Activated B cell treated with CpG ODN at 0.5 μM for 24 hours (primary cell): Measurements from ENCODE around the gene RIBC2. TPM values are rescaled to one million over a fixed set of nuclear protein-coding genes. Genes with fewer than 3 reads are reported as not detected.

Source experiments
- ATAC-seq: fragments of 200-7000 bp; cut with Tn5 transposase; one replicate; pipeline ENCODE4 v1.10.0; 2021; ENCODE audit warnings: low read depth, mild to moderate bottlenecking, moderate library complexity
- CTCF ChIA-PET: fragments of 350-600 bp; sonication (Branson Sonifier 250); formaldehyde crosslinking; loops from one replicate; lab custom pipeline; 2021; ENCODE audit warnings: antibody characterized with exemption; lab: Charles Lee
- POLR2A ChIA-PET: fragments of 350-600 bp; sonication (Branson Sonifier 250); formaldehyde crosslinking; loops from one replicate; lab custom pipeline; 2021; ENCODE audit warnings: antibody characterized with exemption; lab: Charles Lee
- DNase-seq: peaks from one replicate; pipeline ENCODE4 v3.0.0; 2022
- H3K27ac Mint-ChIP-seq: one replicate; pipeline ENCODE4 v1.8.0; 2020; ENCODE audit warnings: mixed read lengths
- H3K27me3 Mint-ChIP-seq: one replicate; pipeline ENCODE4 v1.8.0; 2021; ENCODE audit warnings: mixed read lengths
- H3K36me3 Mint-ChIP-seq: one replicate; pipeline ENCODE4 v1.8.0; 2021; ENCODE audit warnings: low read depth, mixed read lengths
- H3K4me1 Mint-ChIP-seq: one replicate; pipeline ENCODE4 v1.8.0; 2021; ENCODE audit warnings: mixed read lengths
- H3K4me3 Mint-ChIP-seq: one replicate; pipeline ENCODE4 v1.8.0; 2020; ENCODE audit warnings: mild to moderate bottlenecking, mixed read lengths
- H3K9me3 Mint-ChIP-seq: one replicate; pipeline ENCODE4 v1.8.0; 2020; ENCODE audit warnings: mixed read lengths
- intact Hi-C: fragments of 100-400 bp; cut with micrococcal nuclease; formaldehyde crosslinking; loops from one replicate; pipeline ENCODE4 v1.15.1; 2024
- total RNA-seq: library from RNA; stranded (reverse); gene quantifications from 2 replicates; pipeline ENCODE4 v1.2.3, GENCODE V29; 2022
- TF ChIP-seq, protein P1 (sequence below): fragments of 200-600 bp; IDR thresholded peaks from one replicate; pipeline ENCODE4 v1.8.0; 2022; ENCODE audit warnings: antibody characterized with exemption, mild to moderate bottlenecking

Gene RIBC2
- total RNA-seq, 1 donor from 2014 or later, result 0.31 TPM

- ChIA-PET POLR2A (no interaction called here), CTCF (no interaction called here)
- H3K9me3 Mint-ChIP-seq, result peaks cover 6% of the 10 kb centered on the region
- peaks cover 18% of the 10 kb centered on the region for H3K27me3 Mint-ChIP-seq
- TF ChIP-seq, protein P1, sequence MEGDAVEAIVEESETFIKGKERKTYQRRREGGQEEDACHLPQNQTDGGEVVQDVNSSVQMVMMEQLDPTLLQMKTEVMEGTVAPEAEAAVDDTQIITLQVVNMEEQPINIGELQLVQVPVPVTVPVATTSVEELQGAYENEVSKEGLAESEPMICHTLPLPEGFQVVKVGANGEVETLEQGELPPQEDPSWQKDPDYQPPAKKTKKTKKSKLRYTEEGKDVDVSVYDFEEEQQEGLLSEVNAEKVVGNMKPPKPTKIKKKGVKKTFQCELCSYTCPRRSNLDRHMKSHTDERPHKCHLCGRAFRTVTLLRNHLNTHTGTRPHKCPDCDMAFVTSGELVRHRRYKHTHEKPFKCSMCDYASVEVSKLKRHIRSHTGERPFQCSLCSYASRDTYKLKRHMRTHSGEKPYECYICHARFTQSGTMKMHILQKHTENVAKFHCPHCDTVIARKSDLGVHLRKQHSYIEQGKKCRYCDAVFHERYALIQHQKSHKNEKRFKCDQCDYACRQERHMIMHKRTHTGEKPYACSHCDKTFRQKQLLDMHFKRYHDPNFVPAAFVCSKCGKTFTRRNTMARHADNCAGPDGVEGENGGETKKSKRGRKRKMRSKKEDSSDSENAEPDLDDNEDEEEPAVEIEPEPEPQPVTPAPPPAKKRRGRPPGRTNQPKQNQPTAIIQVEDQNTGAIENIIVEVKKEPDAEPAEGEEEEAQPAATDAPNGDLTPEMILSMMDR, result no peak
- DNase-seq, result no peak
- no peaks in the 10 kb centered on the region for H3K4me1 Mint-ChIP-seq
- no peak overlapping the region for H3K27ac Mint-ChIP-seq
- ATAC-seq, result no peak
- H3K36me3 Mint-ChIP-seq, result no peaks in the 10 kb centered on the region
- H3K4me3 Mint-ChIP-seq, result no peak overlapping the region
- intact Hi-C loops, result no loop called here
Measured at GRCh38 chr22:45480717-45481116, 67.2 kb downstream of the RIBC2 start.

DNA sequence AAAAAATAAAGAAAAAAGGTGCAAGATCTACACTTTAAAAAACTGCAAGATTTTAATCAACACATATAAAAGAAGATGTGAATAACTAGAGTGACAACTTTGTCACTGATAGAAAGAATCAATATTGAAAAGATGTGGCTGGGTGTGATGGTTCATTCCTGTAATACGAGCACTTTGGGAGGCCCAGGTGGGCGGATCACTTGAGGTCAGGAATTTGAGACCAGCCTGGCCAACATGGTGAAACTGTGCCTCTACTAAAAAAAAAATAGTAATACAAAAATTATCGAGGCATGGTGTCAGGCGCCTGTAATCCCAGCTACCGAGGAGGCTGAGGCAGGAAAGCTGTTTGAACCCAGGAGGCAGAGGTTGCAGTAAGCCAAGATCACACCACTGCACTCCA, 68.2 kb downstream of the RIBC2 start:
- Mint-ChIP-seq H3K4me3 (no peak overlapping the region), H3K36me3 (no peaks in the 10 kb centered on the region), H3K27ac (no peak overlapping the region), H3K9me3 (peaks cover 6% of the 10 kb centered on the region), H3K27me3 (peaks cover 22% of the 10 kb centered on the region), H3K4me1 (no peaks in the 10 kb centered on the region)
- no peak for ATAC-seq
- ChIA-PET CTCF (no interaction called here), POLR2A (no interaction called here)
- TF ChIP-seq, protein P1, result no peak
- no peak for DNase-seq
- intact Hi-C loops, result no loop called here

Other genes with a start within 250 kb of the RIBC2 start
- 91.2 and 112 TPM in 2 replicates for gene NUP50, start 249.8 kb upstream of the RIBC2 start, total RNA-seq
- gene KIAA0930, start 172.8 kb upstream of the RIBC2 start, total RNA-seq, result 39.5 and 42.2 TPM in 2 replicates
- 1.4 and 1.6 TPM in 2 replicates for gene UPK3A, start 128.7 kb upstream of the RIBC2 start, total RNA-seq
- gene FAM118A, start 103.8 kb upstream of the RIBC2 start, total RNA-seq, result 49.7 and 59.3 TPM in 2 replicates
- 0.13 TPM in 1 of 2 replicates, not detected in the other for gene SMC1B, start 94 bp upstream of the RIBC2 start, total RNA-seq
- gene FBLN1, start 89.2 kb downstream of the RIBC2 start, total RNA-seq, result not detected in 2 replicates